Kidney capillary endothelial cell (primary cell): ENCODE measurements around the gene CAMTA1.

Source experiments
- DNase-seq: peaks from one replicate; pipeline ENCODE4 v3.0.0-alpha.2; 2018; ENCODE audit warnings: low spot score

CAMTA1 gene

GRCh38 chr1:7077136-7077535 is 291.9 kb downstream of the CAMTA1 start:
- no peak for DNase-seq

- no peak for DNase-seq
Observed at GRCh38 chr1:7077970-7078369, 292.7 kb downstream of the CAMTA1 start.

- no peak for DNase-seq
Observed at GRCh38 chr1:7079637-7080036, 294.4 kb downstream of the CAMTA1 start.

- DNase-seq = no peak
Observed at GRCh38 chr1:7084232-7084894, 299.1 kb downstream of the CAMTA1 start.

- no peak for DNase-seq
Observed at GRCh38 chr1:7085521-7085920, 300.3 kb downstream of the CAMTA1 start.

GRCh38 chr1:7086106-7086505 is 300.9 kb downstream of the CAMTA1 start:
- no peak for DNase-seq

- DNase-seq = no peak
Observed at GRCh38 chr1:7087888-7088287, 302.6 kb downstream of the CAMTA1 start.

GRCh38 chr1:7089497-7089896 is 304.2 kb downstream of the CAMTA1 start:
- DNase-seq = no peak

GRCh38 chr1:7093297-7093696 is 308.0 kb downstream of the CAMTA1 start:
- DNase-seq = no peak

- no peak for DNase-seq
Observed at GRCh38 chr1:7094086-7094485, 308.8 kb downstream of the CAMTA1 start.

- no peak for DNase-seq
Observed at GRCh38 chr1:7094509-7094908, 309.3 kb downstream of the CAMTA1 start.

GRCh38 chr1:7095343-7095964 is 310.2 kb downstream of the CAMTA1 start:
- no peak for DNase-seq

- DNase-seq = no peak
Observed at GRCh38 chr1:7097938-7098592, 312.8 kb downstream of the CAMTA1 start.

- no peak for DNase-seq
Observed at GRCh38 chr1:7098641-7099040, 313.4 kb downstream of the CAMTA1 start.

- no peak for DNase-seq
Observed at GRCh38 chr1:7100479-7100878, 315.2 kb downstream of the CAMTA1 start.

GRCh38 chr1:7101187-7101586 is 315.9 kb downstream of the CAMTA1 start:
- no peak for DNase-seq

GRCh38 chr1:7103361-7103782 is 318.1 kb downstream of the CAMTA1 start:
- no peak for DNase-seq

- DNase-seq = no peak
Observed at GRCh38 chr1:7103874-7104273, 318.6 kb downstream of the CAMTA1 start.

- DNase-seq = no peak
Observed at GRCh38 chr1:7104339-7104738, 319.1 kb downstream of the CAMTA1 start.

GRCh38 chr1:7105269-7105668 is 320.0 kb downstream of the CAMTA1 start:
- no peak for DNase-seq

- DNase-seq = no peak
Observed at GRCh38 chr1:7106442-7107108, 321.3 kb downstream of the CAMTA1 start.

GRCh38 chr1:7107109-7107830 is 322.0 kb downstream of the CAMTA1 start:
- no peak for DNase-seq
